GM23338 (cell line): ENCODE data around the gene GATAD2A. TPM values are rescaled to one million over a fixed set of nuclear protein-coding genes. Genes with fewer than 3 reads are reported as not detected.

ENCODE experiments used
- ATAC-seq: fragments of 200-7000 bp; cut with Tn5 transposase; 3 replicates; pipeline ENCODE4 v1.9.1; 2020
- DNase-seq: peaks from one replicate; pipeline ENCODE4 v3.0.0-alpha.2; 2015; ENCODE audit warnings: low spot score
- H2AFZ ChIP-seq: fragments of 200-600 bp; sonication (generic); 2 replicates; pipeline ENCODE4 v1.8.0; 2016; ENCODE audit warnings: antibody characterized with exemption, mild to moderate bottlenecking, moderate library complexity
- H3F3A ChIP-seq: fragments of 200-600 bp; sonication (generic); replicated peaks from 2 replicates; pipeline ENCODE4 v1.8.0; 2017; ENCODE audit warnings: antibody characterized with exemption, mixed run types, low read depth
- H3K27ac ChIP-seq: fragments of 200-600 bp; sonication (generic); 2 replicates; pipeline ENCODE4 v1.6.1; 2016; ENCODE audit warnings: low read depth
- H3K27me3 ChIP-seq: fragments of 200-600 bp; sonication (generic); 2 replicates; pipeline ENCODE4 v1.8.0; 2016; ENCODE audit warnings: mild to moderate bottlenecking, mixed run types, moderate library complexity; ENCODE audit not compliant: insufficient read depth
- H3K36me3 ChIP-seq: fragments of 200-600 bp; sonication (generic); 2 replicates; pipeline ENCODE4 v1.8.0; 2016; ENCODE audit warnings: mild to moderate bottlenecking; ENCODE audit not compliant: insufficient read depth
- H3K4me1 ChIP-seq: fragments of 200-600 bp; sonication (generic); 2 replicates; pipeline ENCODE4 v1.8.0; 2016; ENCODE audit warnings: mild to moderate bottlenecking, moderate library complexity; ENCODE audit not compliant: insufficient read depth
- H3K4me2 ChIP-seq: fragments of 200-600 bp; sonication (generic); 2 replicates; pipeline ENCODE4 v1.7.1; 2017; ENCODE audit warnings: mixed run types
- H3K4me3 ChIP-seq: fragments of 200-600 bp; sonication (generic); 2 replicates; pipeline ENCODE4 v1.6.1; 2016; ENCODE audit warnings: mixed run types
- H3K79me2 ChIP-seq: fragments of 200-600 bp; sonication (generic); replicated peaks from 2 replicates; pipeline ENCODE4 v1.8.0; 2017; ENCODE audit warnings: mild to moderate bottlenecking; ENCODE audit not compliant: insufficient read depth
- H3K9me2 ChIP-seq: fragments of 200-600 bp; sonication (generic); 2 replicates; pipeline ENCODE4 v1.8.0; 2017; ENCODE audit not compliant: insufficient read depth
- H4K20me1 ChIP-seq: fragments of 200-600 bp; sonication (generic); replicated peaks from 2 replicates; pipeline ENCODE4 v1.8.0; 2017; ENCODE audit warnings: mild to moderate bottlenecking; ENCODE audit not compliant: insufficient read depth
- H3K27ac Mint-ChIP-seq: 2 replicates; pipeline ENCODE4 v1.8.0; 2020; ENCODE audit warnings: inconsistent platforms, mild to moderate bottlenecking, moderate library complexity, mixed read lengths
- H3K27me3 Mint-ChIP-seq: 3 replicates; pipeline ENCODE4 v1.8.0; 2022; ENCODE audit warnings: low read depth, mild to moderate bottlenecking, moderate library complexity, mixed read lengths, inconsistent platforms; ENCODE audit not compliant: insufficient read depth, poor library complexity
- H3K36me3 Mint-ChIP-seq: 3 replicates; pipeline ENCODE4 v1.8.0; 2021; ENCODE audit warnings: low read depth, mild to moderate bottlenecking, inconsistent platforms, moderate library complexity, mixed read lengths
- H3K4me1 Mint-ChIP-seq: 3 replicates; pipeline ENCODE4 v1.8.0; 2020; ENCODE audit warnings: mild to moderate bottlenecking, inconsistent platforms, mixed read lengths
- H3K4me3 Mint-ChIP-seq: 3 replicates; pipeline ENCODE4 v1.8.0; 2021; ENCODE audit warnings: moderate library complexity, mild to moderate bottlenecking, inconsistent platforms, mixed read lengths
- H3K9me3 Mint-ChIP-seq: 3 replicates; pipeline ENCODE4 v1.8.0; 2020; ENCODE audit warnings: moderate library complexity, mild to moderate bottlenecking, inconsistent platforms, mixed read lengths
- CREB1 ChIP-seq: fragments of 250-450 bp; sonication (Bioruptor Pico); IDR thresholded peaks from 2 replicates; pipeline ENCODE4 v1.5.0; 2020; ENCODE audit warnings: low read depth, mild to moderate bottlenecking, moderate library complexity
- EZH2 ChIP-seq: fragments of 200-600 bp; sonication (generic); IDR thresholded peaks from one replicate; pipeline ENCODE4 v1.8.0; 2017; ENCODE audit warnings: antibody characterized with exemption, mild to moderate bottlenecking, low read depth; ENCODE audit not compliant: unreplicated experiment
- EZH2phosphoT487 ChIP-seq: fragments of 200-600 bp; sonication (generic); IDR thresholded peaks from one replicate; pipeline ENCODE4 v1.8.1; 2018; ENCODE audit warnings: antibody characterized with exemption; ENCODE audit not compliant: unreplicated experiment
- JUNB ChIP-seq: IDR thresholded peaks from one replicate; pipeline ENCODE4 v1.6.1; 2016; ENCODE audit warnings: antibody characterized with exemption; ENCODE audit not compliant: unreplicated experiment
- NANOG ChIP-seq: IDR thresholded peaks from 2 replicates; pipeline ENCODE4 v1.6.1; 2016; ENCODE audit warnings: antibody characterized with exemption, borderline replicate concordance
- STAT1 ChIP-seq: IDR thresholded peaks from one replicate; pipeline ENCODE4 v1.6.1; 2016; ENCODE audit warnings: antibody characterized with exemption; ENCODE audit not compliant: unreplicated experiment
- ZNF114 ChIP-seq: fragments of 250-450 bp; sonication (Bioruptor Pico); IDR thresholded peaks from 2 replicates; pipeline ENCODE4 v1.5.0; 2020; ENCODE audit warnings: mild to moderate bottlenecking, moderate library complexity
- ZNF331 ChIP-seq: fragments of 250-450 bp; sonication (Bioruptor Pico); IDR thresholded peaks from 2 replicates; pipeline ENCODE4 v1.5.0; 2020; ENCODE audit warnings: low read depth, mild to moderate bottlenecking, moderate library complexity
- ZNF462 ChIP-seq: fragments of 250-450 bp; sonication (Bioruptor Pico); IDR thresholded peaks from 2 replicates; pipeline ENCODE4 v1.5.0; 2020; ENCODE audit warnings: mild to moderate bottlenecking, moderate library complexity
- polyA plus RNA-seq: library from polyadenylated mRNA; unstranded; fragments of >200 nt; fragmentation: Nextera tagmentation; extraction: Ambion mirVana; gene quantifications from 2 replicates; pipeline ENCODE4 v1.2.1, GENCODE V29; 2016
- total RNA-seq: library from RNA; depleted of rRNA; stranded (reverse); fragments of >200 nt; shearing (Covaris generic); gene quantifications from 2 replicates; pipeline ENCODE4 v1.2.3, GENCODE V29; 2014

GATAD2A gene
- total and polyA plus RNA-seq, 2 experiments from 2014 or later = 40.0 to 151 TPM

GRCh38 chr19:19420570-19421298 lies 15.3 kb downstream of the GATAD2A start:
- peaks cover 27% of the 10 kb centered on the region for H3K4me1 ChIP-seq
- H3K27ac Mint-ChIP-seq = peak overlapping the region; percentile 36; the same call in 1 of the 2 replicates
- H3K4me3 Mint-ChIP-seq = no peak overlapping the region
- no peak overlapping the region for H2AFZ ChIP-seq
- no peak overlapping the region for H3K4me3 ChIP-seq
- peaks cover 19% of the 10 kb centered on the region for H3K27me3 Mint-ChIP-seq
- peaks cover 88% of the 10 kb centered on the region for H4K20me1 ChIP-seq
- H3K27me3 ChIP-seq = no peaks in the 10 kb centered on the region
- ATAC-seq (no peak), DNase-seq (no peak)
- TF ChIP-seq ZNF462 (CRISPR knock-in tag) = no peak
- no peak for TF ChIP-seq JUNB
- no peak overlapping the region for H3K27ac ChIP-seq
- H3K36me3 ChIP-seq = no peaks in the 10 kb centered on the region
- H3K9me3 Mint-ChIP-seq = no peaks in the 10 kb centered on the region
- H3K4me2 ChIP-seq = no peak overlapping the region
- H3K79me2 ChIP-seq = peaks cover 100% of the 10 kb centered on the region
- peaks cover 12% of the 10 kb centered on the region; the same call in 2 of the 3 replicates for H3K36me3 Mint-ChIP-seq
- 0 out of 2 replicates have a peak, but pooled peaks cover 6% of the 10 kb centered on the region for H3F3A ChIP-seq
- H3K9me2 ChIP-seq = no peaks in the 10 kb centered on the region
- H3K4me1 Mint-ChIP-seq = peaks cover 52% of the 10 kb centered on the region

- Mint-ChIP-seq H3K4me3 (no peak overlapping the region; the same call in 2 of the 3 replicates), H3K27ac (no peak overlapping the region), H3K36me3 (peaks cover 7% of the 10 kb centered on the region; the same call in 2 of the 3 replicates), H3K9me3 (no peaks in the 10 kb centered on the region), H3K27me3 (peaks cover 16% of the 10 kb centered on the region), H3K4me1 (peaks cover 52% of the 10 kb centered on the region)
- Histone ChIP-seq H3K79me2 (peaks cover 100% of the 10 kb centered on the region), H3K9me2 (no peaks in the 10 kb centered on the region), H2AFZ (no peak overlapping the region), H3K4me1 (peaks cover 27% of the 10 kb centered on the region), H3F3A (0 out of 2 replicates have a peak, but pooled peaks cover 8% of the 10 kb centered on the region), H3K4me3 (no peak overlapping the region), H3K36me3 (no peaks in the 10 kb centered on the region), H3K4me2 (no peak overlapping the region), H3K27me3 (no peaks in the 10 kb centered on the region), H3K27ac (no peak overlapping the region), H4K20me1 (peaks cover 88% of the 10 kb centered on the region)
- ATAC-seq (no peak), DNase-seq (no peak)
- TF ChIP-seq EZH2phosphoT487 (no peak), NANOG (no peak), ZNF114 (no peak), JUNB (no peak), STAT1 (no peak), CREB1 (CRISPR knock-in tag) (no peak), ZNF331 (CRISPR knock-in tag) (no peak), EZH2 (no peak)
Measured at GRCh38 chr19:19421299-19421696, 15.8 kb downstream of the GATAD2A start.
